Panc1 (cell line): ENCODE measurements around the gene MEAF6. TPM values are rescaled to one million over a fixed set of nuclear protein-coding genes. Genes with fewer than 3 reads are reported as not detected.

Source experiments
- ATAC-seq: fragments of 200-7000 bp; cut with Tn5 transposase; 2 replicates; pipeline ENCODE4 v1.9.1; 2020; ENCODE audit warnings: mild to moderate bottlenecking, moderate library complexity
- BruUV-seq: library from RNA; stranded (reverse); fragments of 400-500 nt; replicated peaks from 2 replicates; lab custom pipeline; 2021; lab: Mats Ljungman, UMichigan
- CTCF ChIA-PET: fragments of 300-600 bp; sonication (Branson Sonifier 250); formaldehyde crosslinking; loops from one replicate; lab custom pipeline; 2022; ENCODE audit warnings: antibody characterized with exemption; lab: Charles Lee
- POLR2A ChIA-PET: fragments of 300-600 bp; sonication (Branson Sonifier 250); formaldehyde crosslinking; loops from one replicate; lab custom pipeline; 2022; ENCODE audit warnings: antibody characterized with exemption; lab: Charles Lee
- DNase-seq: peaks from one replicate; pipeline ENCODE4 v3.0.0-alpha.2; 2010; ENCODE audit warnings: low read depth, low spot score
- H3K27ac ChIP-seq: 2 replicates; pipeline ENCODE4 v1.5.1; 2011; ENCODE audit warnings: mild to moderate bottlenecking, low read length, inconsistent platforms
- H3K27me3 ChIP-seq: fragments of 200-500 bp; sonication (Bioruptor generic); 2 replicates; pipeline ENCODE4 v1.6.0; 2014; ENCODE audit warnings: low read length, inconsistent platforms; ENCODE audit not compliant: control insufficient read depth, insufficient read depth
- H3K36me3 ChIP-seq: fragments of 200-500 bp; sonication (Bioruptor generic); 2 replicates; pipeline ENCODE4 v1.5.1; 2014; ENCODE audit warnings: inconsistent platforms, mild to moderate bottlenecking, low read length, moderate library complexity; ENCODE audit not compliant: control insufficient read depth, insufficient read depth
- H3K4me1 ChIP-seq: 2 replicates; pipeline ENCODE4 v1.5.1; 2011; ENCODE audit warnings: inconsistent platforms, mild to moderate bottlenecking, low read length, moderate library complexity; ENCODE audit not compliant: control insufficient read depth, insufficient read depth
- H3K4me3 ChIP-seq, 2 experiments: 2 replicates each; pipeline ENCODE4 v1.5.1; 2011 to 2012; ENCODE audit warnings: low read depth in 2 of 2, low read length in 2 of 2, mild to moderate bottlenecking in 2 of 2, inconsistent platforms in 1 of 2, moderate library complexity in 1 of 2
- H3K9me3 ChIP-seq: fragments of 200-500 bp; sonication (Bioruptor generic); 2 replicates; pipeline ENCODE4 v1.5.1; 2014; ENCODE audit warnings: low read depth, mild to moderate bottlenecking, inconsistent platforms, low read length, moderate library complexity; ENCODE audit not compliant: control insufficient read depth, insufficient read depth
- POLR2AphosphoS5 ChIP-seq: IDR thresholded peaks from 2 replicates; pipeline ENCODE4 v1.6.1; 2012; ENCODE audit warnings: mild to moderate bottlenecking, low read depth, low read length, moderate library complexity
- SIN3A ChIP-seq: IDR thresholded peaks from 2 replicates; pipeline ENCODE4 v1.6.1; 2012; ENCODE audit warnings: low read depth, mild to moderate bottlenecking, low read length, moderate library complexity, borderline replicate concordance; ENCODE audit not compliant: insufficient read depth
- TCF7L2 ChIP-seq: IDR thresholded peaks from 2 replicates; pipeline ENCODE4 v1.6.1; 2011; ENCODE audit warnings: mild to moderate bottlenecking, low read depth, low read length, inconsistent platforms
- in situ Hi-C: cut with HindIII; loops from 2 replicates; pipeline ENCODE4 v1.10.0; 2016; ENCODE audit warnings: low sequenced_read_pairs, low pct_unique_long_range_greater_than_20kb
- intact Hi-C: fragments of 100-400 bp; cut with micrococcal nuclease; formaldehyde crosslinking; loops from one replicate; pipeline ENCODE4 v1.10.0; 2022; ENCODE audit not compliant: unreplicated experiment
- total RNA-seq: library from RNA; stranded (reverse); gene quantifications from one replicate; pipeline ENCODE4 v1.2.1, GENCODE V29; 2021; ENCODE audit not compliant: unreplicated experiment
- TF ChIP-seq, protein P1 (sequence below), 2 experiments: IDR thresholded peaks; 2 replicates each; pipeline ENCODE4 v1.6.1; 2011 to 2012; ENCODE audit warnings: low read depth in 2 of 2, control low read depth in 1 of 2, low read length in 1 of 2, mild to moderate bottlenecking in 1 of 2, moderate library complexity in 1 of 2; ENCODE audit not compliant: insufficient read depth in 1 of 2
- TF ChIP-seq, protein P2 (sequence below): fragments of 450-650 bp; IDR thresholded peaks from 2 replicates; pipeline ENCODE4 v1.5.1; 2017; ENCODE audit warnings: mild to moderate bottlenecking

MEAF6 gene
- total RNA-seq, 1 experiment from 2014 or later: 50.0 TPM

DNA sequence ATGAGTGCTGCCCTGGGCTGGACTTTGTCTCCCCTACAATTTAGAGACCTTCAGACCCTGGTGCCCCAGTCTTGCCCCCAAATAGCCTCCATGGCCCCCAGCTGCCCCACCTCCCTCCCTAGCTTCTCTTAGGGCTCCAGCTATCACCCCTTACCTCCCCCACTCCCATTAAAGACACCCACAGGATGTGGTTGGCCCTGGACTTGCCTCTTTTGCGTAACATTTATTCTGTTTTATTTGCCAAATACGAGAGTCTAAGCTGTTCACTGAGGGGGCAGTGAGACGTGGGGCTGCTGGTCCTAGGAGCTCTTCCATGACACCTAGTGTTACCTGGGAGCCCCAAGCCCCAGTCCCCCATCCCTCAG lies 35.7 kb downstream of the MEAF6 start:
- H3K27me3 ChIP-seq: no peaks in the 10 kb centered on the region
- DNase-seq (no peak), ATAC-seq (no peak)
- H3K4me1 ChIP-seq: peaks cover 46% of the 10 kb centered on the region
- H3K36me3 ChIP-seq: peaks cover 7% of the 10 kb centered on the region
- BruUV-seq: no TSS peak
- no peaks in the 10 kb centered on the region for H3K9me3 ChIP-seq
- peak overlapping the region; percentile 24 to 78 for H3K4me3 ChIP-seq
- H3K27ac ChIP-seq: peak overlapping the region; percentile 53
- intact Hi-C loops (no loop called here), in situ Hi-C loops (no loop called here)
- POLR2A ChIA-PET: interaction anchor here (0.6 kb wide), 1 partner anchor 14 kb away, joined by 8 read pairs; no protein-coding TSS in a partner anchor
- TF ChIP-seq, protein P1, sequence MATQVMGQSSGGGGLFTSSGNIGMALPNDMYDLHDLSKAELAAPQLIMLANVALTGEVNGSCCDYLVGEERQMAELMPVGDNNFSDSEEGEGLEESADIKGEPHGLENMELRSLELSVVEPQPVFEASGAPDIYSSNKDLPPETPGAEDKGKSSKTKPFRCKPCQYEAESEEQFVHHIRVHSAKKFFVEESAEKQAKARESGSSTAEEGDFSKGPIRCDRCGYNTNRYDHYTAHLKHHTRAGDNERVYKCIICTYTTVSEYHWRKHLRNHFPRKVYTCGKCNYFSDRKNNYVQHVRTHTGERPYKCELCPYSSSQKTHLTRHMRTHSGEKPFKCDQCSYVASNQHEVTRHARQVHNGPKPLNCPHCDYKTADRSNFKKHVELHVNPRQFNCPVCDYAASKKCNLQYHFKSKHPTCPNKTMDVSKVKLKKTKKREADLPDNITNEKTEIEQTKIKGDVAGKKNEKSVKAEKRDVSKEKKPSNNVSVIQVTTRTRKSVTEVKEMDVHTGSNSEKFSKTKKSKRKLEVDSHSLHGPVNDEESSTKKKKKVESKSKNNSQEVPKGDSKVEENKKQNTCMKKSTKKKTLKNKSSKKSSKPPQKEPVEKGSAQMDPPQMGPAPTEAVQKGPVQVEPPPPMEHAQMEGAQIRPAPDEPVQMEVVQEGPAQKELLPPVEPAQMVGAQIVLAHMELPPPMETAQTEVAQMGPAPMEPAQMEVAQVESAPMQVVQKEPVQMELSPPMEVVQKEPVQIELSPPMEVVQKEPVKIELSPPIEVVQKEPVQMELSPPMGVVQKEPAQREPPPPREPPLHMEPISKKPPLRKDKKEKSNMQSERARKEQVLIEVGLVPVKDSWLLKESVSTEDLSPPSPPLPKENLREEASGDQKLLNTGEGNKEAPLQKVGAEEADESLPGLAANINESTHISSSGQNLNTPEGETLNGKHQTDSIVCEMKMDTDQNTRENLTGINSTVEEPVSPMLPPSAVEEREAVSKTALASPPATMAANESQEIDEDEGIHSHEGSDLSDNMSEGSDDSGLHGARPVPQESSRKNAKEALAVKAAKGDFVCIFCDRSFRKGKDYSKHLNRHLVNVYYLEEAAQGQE (IDR thresholded peaks at IDR 0.05; ENCODE audit: insufficient read depth in 1 of 2, low read depth in 2 of 2, low read length in 1 of 2): no peak
- TF ChIP-seq POLR2AphosphoS5: no peak
- TF ChIP-seq TCF7L2: no peak
- TF ChIP-seq, protein P2, sequence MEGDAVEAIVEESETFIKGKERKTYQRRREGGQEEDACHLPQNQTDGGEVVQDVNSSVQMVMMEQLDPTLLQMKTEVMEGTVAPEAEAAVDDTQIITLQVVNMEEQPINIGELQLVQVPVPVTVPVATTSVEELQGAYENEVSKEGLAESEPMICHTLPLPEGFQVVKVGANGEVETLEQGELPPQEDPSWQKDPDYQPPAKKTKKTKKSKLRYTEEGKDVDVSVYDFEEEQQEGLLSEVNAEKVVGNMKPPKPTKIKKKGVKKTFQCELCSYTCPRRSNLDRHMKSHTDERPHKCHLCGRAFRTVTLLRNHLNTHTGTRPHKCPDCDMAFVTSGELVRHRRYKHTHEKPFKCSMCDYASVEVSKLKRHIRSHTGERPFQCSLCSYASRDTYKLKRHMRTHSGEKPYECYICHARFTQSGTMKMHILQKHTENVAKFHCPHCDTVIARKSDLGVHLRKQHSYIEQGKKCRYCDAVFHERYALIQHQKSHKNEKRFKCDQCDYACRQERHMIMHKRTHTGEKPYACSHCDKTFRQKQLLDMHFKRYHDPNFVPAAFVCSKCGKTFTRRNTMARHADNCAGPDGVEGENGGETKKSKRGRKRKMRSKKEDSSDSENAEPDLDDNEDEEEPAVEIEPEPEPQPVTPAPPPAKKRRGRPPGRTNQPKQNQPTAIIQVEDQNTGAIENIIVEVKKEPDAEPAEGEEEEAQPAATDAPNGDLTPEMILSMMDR: no peak
- TF ChIP-seq SIN3A: no peak
- CTCF ChIA-PET: interaction anchor here (0.6 to 2.1 kb wide), 3 partner anchors 8 to 176 kb away, joined by 7 to 20 read pairs (median 7); no protein-coding TSS in a partner anchor

DNA sequence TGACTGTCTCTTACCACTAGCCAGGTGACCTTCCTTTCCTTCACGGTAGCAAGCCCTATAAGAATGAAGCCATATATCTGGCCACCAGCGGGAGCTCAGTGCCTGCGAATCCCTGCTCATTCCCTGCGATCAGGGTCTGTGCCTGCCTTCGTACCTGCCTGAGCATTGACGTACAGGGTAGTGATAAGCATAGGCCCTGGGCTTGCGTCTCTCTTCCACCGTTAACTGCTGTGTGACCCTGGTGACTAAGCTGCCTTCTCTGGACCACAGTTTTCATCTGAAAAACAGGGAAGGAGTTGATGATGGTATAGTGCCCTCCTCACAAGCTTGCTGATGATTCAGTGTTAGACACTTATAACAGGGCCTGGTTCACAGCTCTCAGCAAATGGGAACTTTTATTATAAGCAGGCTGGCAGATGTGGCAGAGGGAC lies 36.1 kb downstream of the MEAF6 start:
- POLR2A ChIA-PET: interaction anchor here (0.6 kb wide), 2 partner anchors 14 to 15 kb away, joined by 5 to 8 read pairs; no protein-coding TSS in a partner anchor
- no peak for ATAC-seq
- H3K36me3 ChIP-seq: peaks cover 7% of the 10 kb centered on the region

More for the DNA sequence above, 36.1 kb downstream of the MEAF6 start:
- no TSS peak for BruUV-seq
- intact Hi-C loops: no loop called here
- TF ChIP-seq SIN3A: no peak
- TF ChIP-seq POLR2AphosphoS5: no peak
- TF ChIP-seq, protein P1 (IDR thresholded peaks at IDR 0.05; ENCODE audit: insufficient read depth in 1 of 2, low read depth in 2 of 2, low read length in 1 of 2): no peak
- TF ChIP-seq, protein P2: no peak
- no peak for TF ChIP-seq TCF7L2
- peak overlapping the region; percentile 74 to 78; a peak in 3 of 4 replicates for H3K4me3 ChIP-seq
- peak overlapping the region; percentile 53 for H3K27ac ChIP-seq
- in situ Hi-C loops: no loop called here
- no peaks in the 10 kb centered on the region for H3K9me3 ChIP-seq
- no peaks in the 10 kb centered on the region for H3K27me3 ChIP-seq
- DNase-seq: no peak
- CTCF ChIA-PET: interaction anchor here (0.6 to 2.1 kb wide), 3 partner anchors 9 to 177 kb away, joined by 7 to 20 read pairs (median 7); no protein-coding TSS in a partner anchor
- H3K4me1 ChIP-seq: peaks cover 46% of the 10 kb centered on the region
